Osteoblast (primary cell): ENCODE results near the gene CGNL1. TPM values are rescaled to one million over a fixed set of nuclear protein-coding genes. Genes with fewer than 3 reads are reported as not detected.

Experiments
- DNase-seq: peaks from one replicate; pipeline ENCODE4 v3.0.0; 2011; ENCODE audit warnings: low spot score, mixed read lengths; ENCODE audit not compliant: insufficient read length; ENCODE audit errors: missing footprints
- H2AFZ ChIP-seq: 2 replicates; pipeline ENCODE4 v1.6.0; 2011; ENCODE audit warnings: mild to moderate bottlenecking, low read length
- H3K27ac ChIP-seq: 2 replicates; pipeline ENCODE4 v1.5.1; 2011; ENCODE audit warnings: mild to moderate bottlenecking, low read depth, low read length, moderate library complexity
- H3K27me3 ChIP-seq: 2 replicates; pipeline ENCODE4 v1.6.0; 2012; ENCODE audit warnings: mild to moderate bottlenecking, control low read depth, inconsistent platforms, low read length, moderate library complexity; ENCODE audit not compliant: insufficient read depth
- H3K36me3 ChIP-seq: 2 replicates; pipeline ENCODE4 v1.5.1; 2011; ENCODE audit warnings: mild to moderate bottlenecking, low read length, control low read depth, moderate library complexity; ENCODE audit not compliant: insufficient read depth
- H3K4me1 ChIP-seq: 2 replicates; pipeline ENCODE4 v1.5.1; 2011; ENCODE audit warnings: mild to moderate bottlenecking, low read length, control low read depth, moderate library complexity; ENCODE audit not compliant: insufficient read depth
- H3K4me2 ChIP-seq: 2 replicates; pipeline ENCODE4 v1.6.0; 2011; ENCODE audit warnings: mild to moderate bottlenecking, low read length; ENCODE audit not compliant: insufficient read depth
- H3K4me3 ChIP-seq: fragments of 200-600 bp; sonication (generic); 3 replicates; pipeline ENCODE4 v1.5.1; 2012; ENCODE audit warnings: mild to moderate bottlenecking, low read length, inconsistent platforms; ENCODE audit not compliant: insufficient read depth
- H3K79me2 ChIP-seq: 2 replicates; pipeline ENCODE4 v1.6.0; 2012; ENCODE audit warnings: mild to moderate bottlenecking, low read length, control low read depth, inconsistent platforms; ENCODE audit not compliant: insufficient read depth
- H3K9me3 ChIP-seq: 2 replicates; pipeline ENCODE4 v1.5.1; 2011; ENCODE audit warnings: low read depth, low read length, control low read depth
- H4K20me1 ChIP-seq: 2 replicates; pipeline ENCODE4 v1.6.0; 2012; ENCODE audit warnings: mild to moderate bottlenecking, low read length, control low read depth; ENCODE audit not compliant: insufficient read depth
- CTCF ChIP-seq: IDR thresholded peaks from 2 replicates; pipeline ENCODE4 v1.5.1; 2011; ENCODE audit warnings: mild to moderate bottlenecking, low read depth, low read length, moderate library complexity; ENCODE audit errors: extremely low read depth
- total RNA-seq: library from RNA; depleted of rRNA; stranded (reverse); fragments of >200 nt; gene quantifications from 2 replicates; pipeline ENCODE4 v1.2.3, GENCODE V29; 2012

The CGNL1 gene
- total RNA-seq, 1 donor, result 1.1 TPM

GRCh38 chr15:57519806-57520205 is 143.5 kb downstream of the CGNL1 start:
- Histone ChIP-seq H3K4me1 (no peaks in the 10 kb centered on the region), H3K4me2 (no peak overlapping the region), H3K27me3 (peaks cover 7% of the 10 kb centered on the region), H4K20me1 (no peaks in the 10 kb centered on the region), H3K27ac (no peak overlapping the region), H3K79me2 (no peaks in the 10 kb centered on the region), H2AFZ (no peak overlapping the region), H3K36me3 (no peaks in the 10 kb centered on the region), H3K9me3 (no peaks in the 10 kb centered on the region), H3K4me3 (no peak overlapping the region)
- DNase-seq, result no peak
- no peak for TF ChIP-seq CTCF

DNA sequence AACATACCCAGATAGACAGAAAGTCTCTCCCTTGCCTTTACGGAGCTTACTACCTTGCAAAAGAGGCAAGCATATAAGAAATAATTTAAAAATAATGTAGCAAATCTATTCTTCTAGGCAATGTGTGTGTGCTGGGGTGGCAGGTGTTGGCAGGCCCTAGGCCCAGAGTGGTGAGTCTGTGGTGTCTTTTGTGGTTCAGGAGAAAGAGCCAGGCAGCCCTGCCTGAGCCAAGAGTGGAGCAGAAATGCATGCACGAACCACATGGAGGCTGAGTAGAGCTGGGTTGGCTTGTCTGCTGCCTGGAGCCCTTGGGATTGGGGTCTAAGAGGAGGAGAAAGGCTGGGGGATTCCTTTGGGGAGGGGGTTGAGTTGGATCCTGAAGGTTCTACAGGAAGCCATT is 145.2 kb downstream of the CGNL1 start:
- Histone ChIP-seq H3K27ac (no peak overlapping the region), H3K36me3 (no peaks in the 10 kb centered on the region), H4K20me1 (no peaks in the 10 kb centered on the region), H2AFZ (no peak overlapping the region), H3K4me2 (no peak overlapping the region), H3K4me3 (no peak overlapping the region), H3K79me2 (no peaks in the 10 kb centered on the region), H3K27me3 (peaks cover 7% of the 10 kb centered on the region), H3K9me3 (no peaks in the 10 kb centered on the region), H3K4me1 (no peaks in the 10 kb centered on the region)
- TF ChIP-seq CTCF, result no peak
- DNase-seq, result peak; percentile 52

- Histone ChIP-seq H3K4me1 (peaks cover under 1% of the 10 kb centered on the region), H3K4me3 (no peak overlapping the region), H3K4me2 (no peak overlapping the region), H3K27me3 (peaks cover 7% of the 10 kb centered on the region), H3K9me3 (no peaks in the 10 kb centered on the region), H3K79me2 (no peaks in the 10 kb centered on the region), H2AFZ (no peak overlapping the region), H4K20me1 (no peaks in the 10 kb centered on the region), H3K36me3 (no peaks in the 10 kb centered on the region), H3K27ac (no peak overlapping the region)
- no peak for TF ChIP-seq CTCF
- no peak for DNase-seq
Observed at GRCh38 chr15:57522148-57522547, 145.8 kb downstream of the CGNL1 start.

DNA sequence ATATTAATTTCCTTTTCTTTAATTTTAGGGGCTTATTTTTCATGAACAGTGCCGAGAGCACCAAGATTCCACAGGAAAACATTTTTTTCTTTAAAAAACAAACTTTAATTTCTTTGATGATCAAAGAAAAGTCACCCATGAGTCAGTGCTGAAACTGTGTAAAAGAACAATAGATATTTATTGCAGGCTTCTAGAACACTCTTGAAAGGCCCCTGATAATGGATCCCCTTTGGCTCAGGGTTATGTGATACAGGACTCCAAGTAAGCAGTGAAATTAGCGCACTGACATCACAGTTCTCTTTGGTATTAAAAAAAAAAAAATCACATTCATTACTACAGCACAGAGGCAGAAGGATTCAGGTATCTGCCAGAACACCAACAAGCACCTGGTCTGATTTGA is 149.3 kb downstream of the CGNL1 start:
- no peaks in the 10 kb centered on the region for H4K20me1 ChIP-seq
- peaks cover 4% of the 10 kb centered on the region for H3K4me1 ChIP-seq
- no peak overlapping the region for H3K4me3 ChIP-seq
- no peak overlapping the region for H3K4me2 ChIP-seq
- no peaks in the 10 kb centered on the region for H3K9me3 ChIP-seq
- no peak overlapping the region for H3K27ac ChIP-seq
- TF ChIP-seq CTCF, result no peak
- DNase-seq, result peak; percentile 36
- H3K79me2 ChIP-seq, result no peaks in the 10 kb centered on the region
- no peak overlapping the region for H2AFZ ChIP-seq
- no peaks in the 10 kb centered on the region for H3K36me3 ChIP-seq
- peaks cover 12% of the 10 kb centered on the region for H3K27me3 ChIP-seq
